ENCODE results near the gene SSR3.

The SSR3 gene

DNA sequence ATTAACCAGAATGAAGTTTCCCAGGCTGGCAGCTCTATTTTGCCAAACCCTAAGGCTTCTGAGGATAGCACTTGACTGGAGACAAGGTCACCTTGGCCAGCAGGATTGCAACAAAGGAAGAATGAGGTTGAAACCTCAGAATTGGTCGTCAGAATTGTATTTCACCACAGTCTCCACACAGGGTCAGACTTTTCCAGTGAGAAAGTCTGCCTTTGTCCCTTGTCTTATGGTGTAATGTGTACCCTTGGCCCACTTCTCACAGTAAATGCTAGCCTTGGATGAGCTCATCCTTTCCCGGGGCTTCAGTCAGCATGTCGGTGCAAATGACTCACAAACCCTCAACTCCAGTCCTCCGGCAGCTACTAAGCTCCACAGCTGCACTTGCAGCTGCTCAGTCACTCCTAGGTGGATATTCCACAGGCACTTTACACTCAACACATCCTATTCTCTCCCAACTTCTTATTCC lies 19.7 kb downstream of the SSR3 start:
- no peaks in the 10 kb centered on the region for H3K9me3 Mint-ChIP-seq
- H3K4me1 Mint-ChIP-seq (ENCODE audit: low read depth): peaks cover 14% of the 10 kb centered on the region
- no peaks in the 10 kb centered on the region for H3K27me3 Mint-ChIP-seq
- H3K36me3 Mint-ChIP-seq (ENCODE audit: low read depth): peaks cover 19% of the 10 kb centered on the region
- H3K27ac Mint-ChIP-seq: peak overlapping the region; percentile 9
- no peak overlapping the region for H3K4me3 Mint-ChIP-seq

DNA sequence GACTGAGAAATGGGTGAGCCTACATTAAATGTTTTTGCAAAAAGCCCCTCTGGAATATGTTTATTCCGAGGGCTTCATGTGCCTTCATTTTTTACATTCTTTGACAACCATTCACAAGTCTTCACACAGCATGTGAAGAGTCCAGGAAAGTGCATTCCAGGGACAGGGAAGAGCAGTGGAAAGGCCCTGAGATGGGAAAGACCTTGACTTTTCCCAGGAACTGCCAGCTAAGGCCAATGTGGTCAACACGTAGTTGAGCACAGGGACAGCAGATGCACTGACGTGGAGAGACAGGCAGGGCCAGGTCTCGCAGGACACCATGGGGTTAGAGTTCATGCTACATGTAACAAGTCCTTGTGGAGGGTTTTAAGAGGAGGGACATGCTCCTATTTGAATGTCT lies 21.7 kb downstream of the SSR3 start:
- H3K9me3 Mint-ChIP-seq: no peaks in the 10 kb centered on the region
- H3K4me1 Mint-ChIP-seq (ENCODE audit: low read depth): peaks cover 14% of the 10 kb centered on the region
- peaks cover 5% of the 10 kb centered on the region for H3K36me3 Mint-ChIP-seq (ENCODE audit: low read depth)
- no peak overlapping the region for H3K27ac Mint-ChIP-seq
- H3K4me3 Mint-ChIP-seq: no peak overlapping the region
- H3K27me3 Mint-ChIP-seq: peaks cover 3% of the 10 kb centered on the region

DNA sequence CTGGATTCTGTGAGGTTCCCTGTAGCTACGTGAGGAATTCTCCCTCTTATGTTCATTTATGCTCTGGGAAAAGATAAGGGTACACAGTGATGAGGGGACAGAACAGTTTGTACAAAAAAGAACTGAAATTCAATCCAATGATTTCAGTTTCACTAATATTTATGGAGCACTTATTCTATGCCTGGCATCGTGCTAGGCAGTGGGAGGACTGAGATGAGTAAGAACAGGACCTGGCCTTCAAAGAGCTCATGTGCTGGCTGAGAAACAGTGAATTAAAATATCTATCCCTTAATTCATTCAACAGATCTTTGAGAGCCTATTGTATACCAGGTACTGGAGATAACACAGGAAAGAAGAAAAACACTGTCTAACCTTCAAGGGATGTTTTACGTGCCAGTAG lies 22.2 kb downstream of the SSR3 start:
- no peak overlapping the region for H3K4me3 Mint-ChIP-seq
- no peaks in the 10 kb centered on the region for H3K9me3 Mint-ChIP-seq
- H3K27me3 Mint-ChIP-seq: peaks cover 3% of the 10 kb centered on the region
- H3K36me3 Mint-ChIP-seq (ENCODE audit: low read depth): peaks cover 4% of the 10 kb centered on the region
- H3K4me1 Mint-ChIP-seq (ENCODE audit: low read depth): peaks cover 14% of the 10 kb centered on the region
- no peak overlapping the region for H3K27ac Mint-ChIP-seq

DNA sequence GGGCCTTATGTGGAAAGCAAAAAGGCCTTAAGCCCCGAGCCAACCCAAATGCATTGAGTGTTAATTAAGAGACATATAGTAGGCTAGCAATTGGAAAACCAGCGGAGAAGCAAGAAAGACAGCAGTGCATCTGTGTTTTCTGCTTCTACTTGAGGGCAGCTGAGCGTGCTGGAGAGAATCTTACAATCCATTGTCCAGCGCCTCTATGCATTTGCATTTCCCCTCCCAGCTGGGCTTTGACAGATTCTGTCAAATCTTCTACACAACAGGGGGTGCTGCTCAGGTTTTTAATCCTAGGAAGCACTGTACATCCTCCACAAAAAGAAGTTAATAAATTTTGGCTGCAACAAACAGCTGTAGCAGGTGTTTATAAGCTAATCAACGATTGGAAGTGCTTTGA lies 23.9 kb downstream of the SSR3 start:
- H3K27ac Mint-ChIP-seq: no peak overlapping the region
- H3K36me3 Mint-ChIP-seq (ENCODE audit: low read depth): no peaks in the 10 kb centered on the region

DNA sequence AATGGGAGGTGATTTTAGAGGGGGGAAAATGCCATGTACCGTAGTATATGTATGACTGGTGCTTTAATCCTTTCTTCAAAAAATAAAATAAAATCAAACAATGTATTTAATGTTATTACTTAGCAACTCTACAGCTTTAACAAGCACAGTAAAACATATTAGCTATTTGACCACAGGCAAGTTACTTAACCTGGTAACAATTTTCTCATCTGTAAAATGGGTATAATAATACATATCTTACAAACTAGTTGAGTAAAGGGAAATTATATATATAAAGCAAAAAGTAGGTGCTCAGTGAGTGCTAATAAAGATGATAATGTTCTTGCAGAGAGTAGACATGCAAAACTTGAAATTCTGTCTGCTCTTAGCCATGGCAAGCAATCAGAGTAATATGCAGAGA lies 27.9 kb downstream of the SSR3 start:
- H3K9me3 Mint-ChIP-seq: no peaks in the 10 kb centered on the region
- no peak overlapping the region for H3K4me3 Mint-ChIP-seq
- no peaks in the 10 kb centered on the region for H3K36me3 Mint-ChIP-seq (ENCODE audit: low read depth)
- H3K27ac Mint-ChIP-seq: no peak overlapping the region
- peaks cover 18% of the 10 kb centered on the region for H3K27me3 Mint-ChIP-seq
- peaks cover 21% of the 10 kb centered on the region for H3K4me1 Mint-ChIP-seq (ENCODE audit: low read depth)

More for the DNA sequence above, 23.9 kb downstream of the SSR3 start:
- H3K4me1 Mint-ChIP-seq (ENCODE audit: low read depth): peaks cover 14% of the 10 kb centered on the region
- no peak overlapping the region for H3K4me3 Mint-ChIP-seq
- peaks cover 3% of the 10 kb centered on the region for H3K27me3 Mint-ChIP-seq
- no peaks in the 10 kb centered on the region for H3K9me3 Mint-ChIP-seq

DNA sequence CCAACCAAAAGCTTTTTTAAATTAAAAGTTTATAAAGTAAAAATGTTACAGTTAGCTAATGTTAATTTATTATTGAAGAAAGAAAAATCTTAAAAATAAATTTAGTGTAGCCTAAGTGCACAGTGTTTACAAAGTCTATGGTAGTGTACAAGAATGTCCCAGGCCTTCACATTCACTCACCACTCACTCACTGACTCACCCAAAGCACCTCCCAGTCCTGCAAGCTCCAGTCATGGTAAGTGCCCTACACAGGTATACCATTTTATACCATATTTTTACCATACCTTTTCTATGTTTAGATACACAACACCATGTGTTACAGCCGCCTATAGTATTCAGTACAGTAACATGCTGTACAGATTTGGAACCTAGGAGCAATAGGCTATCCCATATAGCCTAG lies 29.1 kb downstream of the SSR3 start:
- H3K4me3 Mint-ChIP-seq: no peak overlapping the region
- H3K36me3 Mint-ChIP-seq (ENCODE audit: low read depth): no peaks in the 10 kb centered on the region
- no peaks in the 10 kb centered on the region for H3K9me3 Mint-ChIP-seq
- peaks cover 27% of the 10 kb centered on the region for H3K27me3 Mint-ChIP-seq
- peaks cover 21% of the 10 kb centered on the region for H3K4me1 Mint-ChIP-seq (ENCODE audit: low read depth)
- no peak overlapping the region for H3K27ac Mint-ChIP-seq

DNA sequence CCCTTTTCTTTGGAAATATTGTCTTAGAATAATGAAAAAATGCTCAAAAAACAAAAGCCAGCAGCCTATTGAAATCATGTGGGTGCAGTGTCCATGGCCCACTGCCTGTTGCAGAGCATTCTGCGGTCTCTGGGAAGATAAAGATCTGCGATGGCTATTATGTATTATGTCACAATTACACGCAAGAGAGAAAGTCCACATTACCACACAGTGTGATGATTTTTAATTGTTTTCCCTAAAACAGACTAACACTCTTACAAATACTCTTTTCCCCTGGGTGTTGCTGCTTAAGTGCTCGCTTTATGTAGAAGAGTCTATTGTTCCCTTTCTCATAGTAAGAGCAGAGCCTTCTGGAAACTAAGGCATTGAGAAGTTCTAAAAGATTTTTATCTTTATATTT lies 32.2 kb downstream of the SSR3 start:
- Mint-ChIP-seq H3K9me3 (no peaks in the 10 kb centered on the region), H3K4me3 (no peak overlapping the region), H3K27me3 (peaks cover 38% of the 10 kb centered on the region), H3K4me1 (ENCODE audit: low read depth) (peaks cover 31% of the 10 kb centered on the region), H3K27ac (no peak overlapping the region), H3K36me3 (ENCODE audit: low read depth) (no peaks in the 10 kb centered on the region)

DNA sequence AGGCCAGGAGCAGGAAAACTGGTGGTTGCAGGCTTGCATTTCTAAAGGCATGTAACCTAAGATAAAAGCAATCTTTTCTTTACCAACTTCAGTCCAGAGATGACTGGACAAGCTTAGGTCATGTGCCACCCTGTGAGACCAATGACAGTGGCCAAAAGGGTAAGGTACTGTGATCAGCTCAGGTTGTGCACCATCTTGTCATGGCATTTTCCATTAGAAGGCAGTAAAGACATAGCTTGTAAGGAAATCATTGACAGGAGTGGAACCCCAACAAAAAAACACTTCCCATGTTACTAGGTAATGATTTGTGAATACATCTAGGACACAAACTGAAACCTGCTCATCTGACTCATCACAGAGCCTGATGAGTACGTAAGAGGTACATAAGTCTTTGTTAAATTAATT lies 35.2 kb downstream of the SSR3 start:
- Mint-ChIP-seq H3K27ac (no peak overlapping the region), H3K9me3 (no peaks in the 10 kb centered on the region), H3K4me3 (no peak overlapping the region), H3K36me3 (ENCODE audit: low read depth) (no peaks in the 10 kb centered on the region), H3K4me1 (ENCODE audit: low read depth) (peaks cover 25% of the 10 kb centered on the region), H3K27me3 (peaks cover 38% of the 10 kb centered on the region)

DNA sequence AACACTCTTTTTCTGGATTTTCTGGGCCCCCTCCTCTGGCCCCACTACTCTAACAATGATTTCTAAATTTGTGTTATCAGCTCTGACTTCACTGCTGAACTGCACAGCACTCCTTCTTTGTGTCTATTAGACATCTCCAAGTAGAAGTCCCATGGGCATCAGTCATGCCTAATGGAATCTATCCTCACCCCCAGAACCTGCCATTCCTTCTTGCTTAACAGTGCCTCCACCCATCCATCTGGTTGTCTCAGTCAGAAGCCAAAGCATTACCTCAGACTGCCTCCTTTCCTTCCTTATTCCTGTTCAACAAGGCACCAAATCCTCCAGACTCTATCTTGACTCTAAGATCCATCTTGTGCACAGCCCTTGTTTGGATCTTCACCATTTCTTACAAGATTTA lies 36.2 kb downstream of the SSR3 start:
- peaks cover 14% of the 10 kb centered on the region for H3K4me1 Mint-ChIP-seq (ENCODE audit: low read depth)
- no peak overlapping the region for H3K27ac Mint-ChIP-seq
- H3K4me3 Mint-ChIP-seq: no peak overlapping the region
- peaks cover 36% of the 10 kb centered on the region for H3K27me3 Mint-ChIP-seq
- no peaks in the 10 kb centered on the region for H3K36me3 Mint-ChIP-seq (ENCODE audit: low read depth)
- H3K9me3 Mint-ChIP-seq: no peaks in the 10 kb centered on the region

DNA sequence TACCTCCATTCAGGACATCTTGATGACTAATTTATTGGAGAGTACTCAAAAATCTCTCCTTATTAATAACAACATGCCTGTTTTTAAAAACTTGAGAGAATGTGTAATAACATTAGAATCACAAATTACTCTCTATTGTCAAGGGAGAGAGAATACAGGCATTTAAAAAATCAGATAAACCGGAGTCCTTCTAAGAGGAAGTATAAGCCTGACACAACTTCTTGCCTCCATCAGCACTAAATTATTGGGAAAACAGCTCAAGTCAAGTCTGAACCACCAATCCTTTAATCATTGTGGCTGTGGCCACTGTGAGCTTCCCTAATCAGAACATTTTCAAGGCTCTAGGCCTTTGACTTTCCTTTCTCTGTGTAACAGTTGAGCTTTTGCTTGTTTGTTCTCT lies 38.0 kb downstream of the SSR3 start:
- Mint-ChIP-seq H3K9me3 (no peaks in the 10 kb centered on the region), H3K36me3 (ENCODE audit: low read depth) (no peaks in the 10 kb centered on the region), H3K4me1 (ENCODE audit: low read depth) (peaks cover 10% of the 10 kb centered on the region), H3K4me3 (no peak overlapping the region), H3K27ac (no peak overlapping the region), H3K27me3 (peaks cover 23% of the 10 kb centered on the region)

DNA sequence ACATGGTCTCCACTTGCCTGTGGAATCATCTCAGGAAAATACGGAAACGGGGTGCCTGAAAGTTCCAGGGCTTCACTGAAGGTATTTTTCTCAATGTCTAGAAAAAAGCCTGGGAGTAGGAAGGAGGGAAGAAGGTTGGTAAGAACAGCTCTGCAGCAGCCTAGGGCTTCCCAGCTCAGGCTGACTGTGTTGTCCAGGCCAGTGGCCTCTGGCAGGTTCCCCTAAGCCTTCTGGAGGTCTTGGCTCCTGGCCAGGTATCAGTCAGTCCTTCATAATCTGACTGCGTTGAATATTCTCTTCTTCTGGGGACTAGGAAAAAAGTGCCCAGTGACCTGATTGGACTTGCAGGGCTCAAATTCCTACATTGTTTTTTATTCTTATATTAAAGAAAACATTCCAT lies 38.6 kb downstream of the SSR3 start:
- Mint-ChIP-seq H3K4me1 (ENCODE audit: low read depth) (peaks cover 10% of the 10 kb centered on the region), H3K27ac (no peak overlapping the region), H3K9me3 (no peaks in the 10 kb centered on the region), H3K4me3 (no peak overlapping the region), H3K27me3 (peaks cover 19% of the 10 kb centered on the region), H3K36me3 (ENCODE audit: low read depth) (no peaks in the 10 kb centered on the region)

DNA sequence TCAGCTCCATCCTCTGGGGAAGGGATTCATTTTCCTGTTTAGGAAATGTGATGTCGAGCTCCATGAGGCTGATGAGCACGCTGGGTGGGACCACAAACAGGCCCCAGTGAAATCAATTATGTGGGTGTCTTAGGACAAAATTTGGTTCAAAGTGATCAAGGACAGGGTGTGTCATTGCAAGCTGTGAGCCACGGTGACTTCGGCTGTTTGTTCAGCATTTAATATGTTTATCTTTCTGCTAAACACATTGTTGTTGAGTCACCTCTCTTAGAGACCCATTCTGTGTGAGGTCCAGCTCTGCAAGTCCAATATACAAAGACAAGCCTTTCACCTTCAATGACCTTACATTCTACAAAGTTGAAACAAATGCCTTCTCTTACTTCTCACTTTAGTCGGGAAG lies 41.3 kb downstream of the SSR3 start:
- Mint-ChIP-seq H3K27me3 (peaks cover 7% of the 10 kb centered on the region), H3K9me3 (no peaks in the 10 kb centered on the region), H3K4me1 (ENCODE audit: low read depth) (no peaks in the 10 kb centered on the region), H3K36me3 (ENCODE audit: low read depth) (no peaks in the 10 kb centered on the region), H3K27ac (no peak overlapping the region), H3K4me3 (no peak overlapping the region)

DNA sequence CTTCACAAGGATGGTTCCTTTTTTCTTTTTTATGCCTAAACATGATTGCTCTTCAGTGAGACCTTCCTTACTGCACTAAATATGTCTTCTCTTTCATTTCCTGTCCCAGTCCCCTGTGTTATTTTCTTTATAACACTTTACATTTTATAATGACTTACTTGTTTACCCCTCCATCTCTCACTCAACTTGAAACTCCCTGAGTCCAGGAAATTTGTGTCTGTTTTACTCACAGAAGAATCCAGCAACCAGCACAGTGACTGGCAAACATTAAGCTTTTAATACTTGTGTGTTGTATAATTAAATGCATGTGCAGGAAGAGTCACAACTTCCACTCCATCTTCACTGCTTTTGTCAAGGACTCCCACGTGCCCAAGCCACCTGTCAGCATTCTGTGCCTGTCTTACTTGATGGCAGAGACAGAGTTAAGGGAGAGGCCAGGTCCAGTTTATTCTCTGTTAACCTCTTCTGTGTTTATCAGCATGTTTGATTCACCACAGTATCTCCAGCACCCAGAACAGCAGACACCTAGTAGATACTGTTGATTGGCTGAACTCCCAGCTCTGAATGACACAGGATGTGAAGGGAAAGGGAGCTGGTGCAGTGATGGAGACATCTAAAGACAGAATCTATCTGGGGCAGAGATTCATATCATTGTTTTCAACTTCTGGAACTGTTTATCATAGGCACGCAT lies 42.8 kb downstream of the SSR3 start:
- Mint-ChIP-seq H3K4me3 (no peak overlapping the region), H3K27me3 (peaks cover 7% of the 10 kb centered on the region), H3K4me1 (ENCODE audit: low read depth) (peaks cover 5% of the 10 kb centered on the region), H3K36me3 (ENCODE audit: low read depth) (no peaks in the 10 kb centered on the region), H3K27ac (no peak overlapping the region), H3K9me3 (no peaks in the 10 kb centered on the region)

DNA sequence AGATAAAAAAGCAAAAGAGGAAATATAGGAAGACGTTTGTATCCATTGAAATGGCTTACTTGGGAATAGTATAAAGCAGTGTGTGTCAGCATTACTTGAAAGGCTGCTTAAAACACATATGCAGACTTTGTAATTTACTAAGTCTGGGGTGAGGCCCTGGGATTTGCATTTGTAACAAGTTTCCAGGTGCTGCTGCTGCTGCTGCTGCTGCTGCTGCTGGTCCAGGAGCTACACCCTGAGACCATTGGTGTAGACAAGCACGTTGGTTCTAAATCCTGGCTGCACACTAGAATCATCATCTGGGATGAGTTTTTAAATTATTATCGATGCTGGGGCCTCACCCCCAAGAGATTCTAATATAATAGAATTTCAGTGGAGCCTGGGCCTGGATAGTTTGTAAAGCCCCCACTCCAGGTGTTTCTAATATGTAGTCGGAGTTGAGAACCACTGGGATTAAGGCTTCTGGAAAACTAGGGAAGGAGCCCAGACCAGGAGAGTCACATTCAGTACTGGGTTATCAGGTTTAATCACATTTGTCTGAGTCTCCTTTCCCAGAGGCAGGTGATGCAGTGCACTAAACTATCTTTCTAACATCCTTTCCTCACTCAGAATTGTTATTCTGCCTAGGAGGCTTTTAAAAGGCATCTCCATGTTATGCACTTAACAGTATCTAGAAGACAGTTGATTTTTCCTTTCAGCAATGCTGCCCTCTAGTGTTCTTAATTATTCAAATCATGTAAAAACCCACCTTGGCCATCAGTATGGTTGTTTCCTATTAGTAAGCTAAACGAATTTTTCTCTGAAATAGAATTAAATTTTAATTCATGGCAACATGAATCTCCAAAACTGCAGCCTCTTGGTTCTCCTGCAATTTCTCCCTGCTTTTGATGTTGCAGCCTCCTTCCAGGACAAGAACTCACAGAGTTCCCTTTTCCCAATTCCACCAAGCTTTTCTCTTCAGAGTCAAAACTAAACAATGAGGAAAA lies 45.4 kb downstream of the SSR3 start:
- Mint-ChIP-seq H3K27ac (no peak overlapping the region), H3K4me3 (no peak overlapping the region), H3K36me3 (ENCODE audit: low read depth) (no peaks in the 10 kb centered on the region), H3K9me3 (no peaks in the 10 kb centered on the region), H3K27me3 (peaks cover 14% of the 10 kb centered on the region), H3K4me1 (ENCODE audit: low read depth) (peaks cover 8% of the 10 kb centered on the region)

DNA sequence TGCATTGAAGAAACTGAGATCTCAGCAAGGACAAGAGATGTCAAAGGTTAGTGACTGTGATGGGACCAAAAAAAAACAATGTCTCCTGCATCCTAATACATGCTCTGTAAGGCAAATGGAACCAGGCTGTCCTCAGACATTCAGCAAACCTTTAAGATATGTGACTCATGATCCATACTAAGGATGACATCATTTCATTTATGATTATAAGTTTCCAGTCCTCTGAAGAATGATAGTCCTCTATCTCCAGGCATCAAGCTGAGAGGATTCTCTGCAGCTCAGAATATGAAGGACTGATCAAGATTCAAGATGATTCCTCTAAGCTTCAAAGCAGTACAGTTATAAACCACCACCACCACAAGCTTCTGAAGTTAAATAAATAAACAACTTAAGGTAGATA lies 47.6 kb downstream of the SSR3 start:
- Mint-ChIP-seq H3K36me3 (ENCODE audit: low read depth) (no peaks in the 10 kb centered on the region), H3K9me3 (no peaks in the 10 kb centered on the region), H3K27ac (no peak overlapping the region), H3K4me1 (ENCODE audit: low read depth) (peaks cover 8% of the 10 kb centered on the region), H3K27me3 (peaks cover 21% of the 10 kb centered on the region), H3K4me3 (no peak overlapping the region)
